Activated CD4-positive, alpha-beta T cell treated with anti-CD3 and anti-CD28 coated beads, Interleukin-2, amount 50 U/mL, for 1 hour (primary cell): ENCODE measurements around the gene CHGA.

Experiments
- DNase-seq: peaks from one replicate; pipeline ENCODE4 v3.0.0-alpha.2; 2020

The CHGA gene

DNA sequence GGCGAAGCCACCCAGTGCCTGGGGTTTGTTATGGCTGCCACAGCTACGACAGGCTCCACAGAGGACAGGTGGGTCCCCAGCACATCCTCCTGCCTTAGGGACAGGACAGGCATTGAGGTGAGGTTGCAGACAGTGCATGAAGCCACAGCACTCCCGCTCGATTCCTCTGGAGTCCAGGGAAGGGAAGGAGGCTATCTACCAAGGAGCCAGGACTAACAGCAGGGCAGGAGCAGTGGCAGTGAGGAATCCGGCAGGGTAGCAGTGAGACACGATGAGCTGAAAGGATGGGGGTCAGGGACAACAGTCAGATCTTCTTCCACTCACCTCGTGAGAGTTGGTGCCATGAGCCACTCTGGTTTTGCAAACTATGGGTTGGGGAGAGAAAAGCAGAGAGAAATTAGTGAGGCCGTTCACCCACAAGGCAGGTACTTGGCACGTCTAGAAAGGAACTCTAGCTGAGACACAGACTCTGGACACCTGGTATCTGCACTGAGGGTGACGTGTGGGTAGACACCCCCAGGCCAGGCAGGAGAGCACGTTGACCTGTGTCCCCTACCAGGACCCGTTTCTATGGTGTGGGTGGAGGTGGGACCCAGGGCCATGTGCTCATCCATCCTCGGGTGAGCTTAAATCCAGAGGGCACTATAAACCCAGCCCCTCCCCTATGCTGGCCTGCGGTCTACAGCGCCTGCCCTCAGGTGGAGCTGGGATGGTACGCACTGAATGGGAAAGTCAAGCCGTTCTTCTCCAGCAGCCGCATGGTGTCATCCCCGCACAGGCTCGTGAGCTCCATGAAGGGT is 39.3 kb downstream of the CHGA start:
- DNase-seq: no peak

DNA sequence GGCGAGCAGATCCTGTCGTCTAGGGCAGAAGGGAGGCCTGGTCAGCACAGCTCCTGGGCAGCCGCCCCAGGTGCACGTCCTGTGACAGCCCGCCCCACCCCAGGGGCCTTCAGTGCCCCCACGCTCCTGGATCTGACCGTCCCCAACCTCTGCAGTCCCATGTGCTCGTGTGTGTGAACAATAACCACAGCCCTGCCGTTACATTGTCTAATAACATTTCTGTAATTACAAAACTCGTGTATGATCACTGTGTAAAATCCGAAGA is 39.8 kb downstream of the CHGA start:
- DNase-seq: no peak

DNA sequence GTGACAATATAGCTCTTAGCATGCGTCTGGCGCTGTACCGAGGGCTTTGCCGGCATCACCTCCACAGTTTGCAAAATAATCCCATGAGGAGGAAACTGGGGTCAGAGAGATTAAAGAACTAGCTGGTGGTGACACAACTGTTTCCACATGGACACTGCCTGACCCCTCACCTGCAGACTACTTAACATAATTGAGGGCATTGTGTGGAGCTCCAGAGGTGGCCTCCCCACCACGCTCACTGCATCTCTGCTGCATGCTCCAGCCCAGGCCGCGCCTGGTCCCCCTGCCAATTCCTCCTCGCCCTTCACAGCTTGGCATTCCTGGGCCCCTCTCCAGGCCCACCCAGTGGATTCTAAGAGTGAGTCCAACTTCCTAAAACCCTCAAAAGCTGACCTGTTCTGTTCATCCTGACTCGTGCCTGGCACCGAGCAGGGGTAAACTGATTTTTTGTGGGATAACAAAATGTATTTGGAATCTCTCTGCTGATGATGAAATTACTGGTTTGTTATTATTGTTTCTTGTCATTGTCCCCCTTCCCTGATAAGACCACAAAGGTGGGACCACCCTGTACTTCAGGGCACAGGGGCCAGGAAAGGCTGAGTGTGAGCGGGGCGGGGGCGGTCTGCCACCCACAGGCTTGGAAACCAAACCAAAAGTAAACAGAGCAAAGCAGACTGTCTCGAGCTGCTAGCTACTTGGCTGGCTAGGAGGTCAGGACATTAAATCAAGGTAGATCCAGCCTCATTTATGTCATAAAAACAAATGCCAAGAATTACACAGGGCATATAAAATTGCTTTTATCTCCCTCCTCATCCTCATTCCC is 40.6 kb downstream of the CHGA start:
- DNase-seq: no peak

DNA sequence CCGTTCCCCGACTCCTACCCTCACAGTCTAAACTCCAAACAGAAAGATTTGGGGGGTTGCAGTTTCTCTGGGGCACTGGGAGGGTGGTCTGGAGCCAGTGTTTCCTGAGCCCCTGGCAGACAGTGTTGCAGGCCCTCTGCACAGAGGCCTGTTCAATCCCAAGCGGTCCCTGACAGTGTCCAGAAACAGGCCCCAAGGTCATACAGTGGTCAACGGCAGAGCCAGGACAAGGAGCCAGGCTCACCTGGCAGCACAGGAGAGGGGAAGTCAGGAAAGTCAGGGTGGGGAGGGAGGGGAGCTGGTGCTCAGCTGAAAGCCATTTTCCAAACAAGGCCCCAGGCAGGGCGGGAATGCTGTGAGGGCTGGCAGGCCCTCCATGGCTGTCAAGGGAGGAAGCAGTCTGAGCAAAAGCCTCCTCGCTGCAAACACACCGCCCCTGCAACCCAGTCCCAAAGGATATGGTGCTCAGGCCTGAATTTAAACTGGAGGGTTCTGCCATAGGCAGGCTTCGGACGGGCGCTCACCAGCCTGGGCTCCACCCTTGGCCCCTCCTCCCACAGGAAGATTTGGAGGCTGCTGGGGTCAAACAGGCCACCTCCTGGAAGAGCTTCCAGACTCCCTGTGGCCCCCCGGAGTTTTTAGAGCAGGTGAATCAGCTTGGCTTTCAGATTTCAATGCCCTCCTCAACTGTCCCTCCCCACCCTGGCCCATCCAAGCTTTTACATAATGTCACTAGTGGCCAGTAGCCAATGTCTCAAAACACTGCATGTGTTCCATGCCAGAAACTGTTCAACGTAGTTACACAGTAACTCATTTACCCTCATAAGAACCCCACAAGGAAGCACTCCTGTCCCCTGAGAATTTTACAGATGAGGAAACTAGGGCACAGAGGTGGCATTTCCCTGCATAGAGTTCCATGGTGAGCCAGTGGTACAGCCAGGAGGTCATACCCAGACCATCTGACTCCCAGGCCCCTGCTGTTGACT is 41.5 kb downstream of the CHGA start:
- DNase-seq: no peak

DNA sequence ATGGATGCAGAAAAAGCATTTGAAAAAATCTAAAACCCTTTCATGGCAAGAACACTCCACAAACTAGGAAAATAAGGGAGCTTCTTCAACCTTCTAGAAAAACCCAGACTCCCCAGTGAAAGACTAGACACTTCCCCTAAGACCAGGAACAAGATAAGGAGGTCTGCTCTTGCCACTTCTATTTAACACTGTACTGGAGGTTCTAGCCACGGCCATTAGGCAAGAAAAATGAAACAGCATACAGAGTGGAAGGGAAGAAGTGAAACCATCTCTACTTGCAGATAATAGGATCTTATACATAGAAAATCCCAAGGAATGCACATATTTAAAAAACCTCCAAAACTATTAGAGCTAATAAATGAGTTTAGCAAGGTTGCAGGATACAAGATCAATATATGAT is 42.3 kb downstream of the CHGA start:
- DNase-seq: no peak

DNA sequence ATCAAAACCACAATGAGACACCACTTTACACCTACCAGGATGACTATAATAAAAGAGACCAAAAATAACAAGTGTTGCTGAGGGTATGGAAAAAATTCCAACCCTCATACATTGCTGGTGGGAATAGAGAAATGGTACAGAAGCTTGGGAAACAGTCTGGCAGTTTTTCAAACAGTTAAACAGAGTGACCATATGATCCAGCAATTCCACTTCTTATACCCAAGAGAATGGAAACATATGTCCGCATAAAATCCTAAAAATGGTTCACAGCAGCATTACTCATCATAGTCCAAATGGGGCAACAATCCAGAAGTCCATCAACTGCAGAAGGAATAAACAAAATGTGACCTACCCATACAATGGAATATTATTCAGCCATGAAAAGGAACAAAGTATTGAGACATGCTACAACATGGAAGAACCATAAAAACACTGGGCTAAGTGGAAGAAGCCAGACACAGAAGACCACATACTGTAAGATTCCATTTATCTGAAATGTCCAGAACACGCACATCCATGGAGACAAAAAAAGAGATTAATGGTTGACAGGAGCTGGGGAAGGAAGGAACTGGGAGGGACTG is 44.5 kb downstream of the CHGA start:
- DNase-seq: no peak

DNA sequence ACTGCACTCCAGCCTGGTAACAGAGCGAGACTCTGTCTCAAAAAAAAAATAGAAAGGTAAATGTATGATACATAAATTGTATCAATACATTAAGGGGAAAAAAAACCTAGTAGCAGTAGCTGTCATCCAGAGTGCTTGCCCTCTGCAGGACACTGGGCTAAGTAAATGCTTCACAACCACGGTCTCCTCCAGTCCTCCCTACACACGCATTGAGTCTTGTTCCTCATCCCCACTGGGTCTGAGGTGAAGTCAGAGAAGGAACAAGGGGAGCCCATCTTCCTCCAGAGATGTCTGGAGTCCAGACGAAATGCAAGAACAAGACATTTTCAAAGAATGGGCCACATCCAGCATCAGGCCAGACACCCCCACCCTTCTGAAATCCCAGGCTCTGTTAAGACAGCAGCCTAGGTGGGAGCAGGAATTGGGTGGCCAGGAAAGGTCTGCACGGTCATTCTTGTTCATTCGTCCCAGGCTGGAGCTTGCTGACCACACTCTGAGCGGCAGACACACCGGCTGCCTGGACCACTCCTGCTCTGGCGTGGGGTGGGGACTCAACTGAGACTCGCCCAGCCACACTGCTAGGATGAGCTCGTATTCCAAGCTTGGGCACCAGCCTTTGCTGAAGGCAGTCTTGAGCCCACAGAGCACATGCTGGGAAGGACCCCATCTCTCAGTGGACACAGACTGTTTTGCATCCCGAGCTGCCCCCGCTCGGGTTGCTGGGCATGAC is 45.5 kb downstream of the CHGA start:
- DNase-seq: no peak

DNA sequence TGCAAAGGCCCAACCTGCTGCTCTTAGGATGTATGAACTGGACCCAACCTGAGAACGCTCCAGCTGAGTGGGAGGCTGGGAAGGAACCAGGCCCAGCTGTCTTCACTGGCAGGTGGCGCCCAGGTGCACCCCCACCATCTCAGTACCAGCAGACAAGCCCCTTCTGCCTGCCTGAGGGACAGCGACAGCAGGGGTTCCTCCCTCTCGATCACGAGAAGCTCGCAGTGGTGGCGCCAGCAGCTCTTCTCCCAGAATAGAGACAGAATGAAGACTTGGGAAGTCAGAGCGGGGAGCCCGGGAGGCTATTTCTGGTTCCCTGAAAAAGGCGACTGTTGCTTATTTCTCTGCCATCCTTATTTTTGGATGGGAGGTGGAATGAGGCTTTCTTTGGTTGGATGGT is 46.5 kb downstream of the CHGA start:
- DNase-seq: no peak

DNA sequence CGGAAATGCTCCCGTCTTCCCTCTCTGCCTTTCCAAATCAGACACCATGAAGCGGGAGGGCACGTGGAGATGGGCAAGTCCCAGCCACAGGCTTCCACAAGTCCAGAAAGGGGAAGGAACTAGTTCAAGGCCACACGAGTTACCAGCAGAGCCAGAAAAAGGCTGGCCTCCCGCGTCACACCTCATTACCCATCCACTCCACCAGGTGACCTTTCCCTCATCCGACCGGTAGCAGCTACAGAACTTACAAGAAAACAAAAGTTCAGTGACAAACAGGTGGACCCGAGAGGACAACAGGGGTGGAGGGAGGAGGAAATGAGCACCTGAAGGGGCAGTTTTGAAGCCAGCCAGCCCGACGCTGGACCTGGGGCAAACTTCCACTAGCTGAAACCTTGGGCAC is 46.9 kb downstream of the CHGA start:
- DNase-seq: no peak

DNA sequence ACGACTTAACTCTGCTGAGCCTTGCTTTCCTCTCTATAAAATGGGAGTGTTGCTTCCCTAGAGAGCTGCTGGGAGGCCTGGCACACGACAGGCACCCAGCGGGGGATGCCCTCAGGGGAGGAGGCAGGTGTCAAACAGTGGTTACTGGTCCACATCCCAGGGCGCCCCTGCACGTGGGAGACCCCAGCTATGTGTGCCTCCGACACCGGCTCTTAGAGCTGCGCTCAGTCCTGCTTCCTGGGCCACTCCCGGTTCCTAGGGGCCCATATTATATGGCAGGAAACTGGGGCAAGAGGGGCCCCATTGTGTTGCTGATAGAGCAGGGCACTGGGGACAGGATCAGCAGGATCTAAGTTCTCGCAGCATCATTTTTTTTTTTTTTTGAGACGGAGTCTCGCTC is 47.3 kb downstream of the CHGA start:
- DNase-seq: no peak

DNA sequence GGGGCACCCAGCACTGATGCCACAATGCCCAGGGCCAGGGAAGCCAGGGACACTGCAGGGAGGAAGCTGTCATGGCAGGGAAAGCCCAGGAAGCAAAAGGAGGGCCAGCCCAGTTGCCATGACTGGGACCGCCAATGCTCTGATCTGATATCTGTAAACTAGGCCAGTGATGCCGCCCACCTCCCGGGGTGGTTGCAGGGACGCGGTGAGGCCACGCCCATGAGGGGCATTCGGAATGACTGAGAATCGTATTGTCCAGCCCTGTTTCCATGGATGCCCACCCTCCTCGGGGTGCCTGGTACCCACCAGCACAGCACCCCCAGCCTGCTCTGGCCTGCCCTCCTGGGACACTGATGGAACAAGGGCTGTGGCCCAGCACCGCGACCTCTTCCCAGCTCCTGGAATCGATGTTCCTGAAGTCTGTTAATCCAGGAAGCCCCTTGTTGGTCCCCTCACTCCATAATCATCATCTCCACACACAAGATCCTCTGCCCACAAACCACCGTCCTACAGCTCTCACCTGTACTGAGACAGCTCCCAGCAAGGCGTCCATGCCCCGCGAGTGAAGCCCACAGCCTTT is 48.7 kb downstream of the CHGA start:
- DNase-seq: no peak

DNA sequence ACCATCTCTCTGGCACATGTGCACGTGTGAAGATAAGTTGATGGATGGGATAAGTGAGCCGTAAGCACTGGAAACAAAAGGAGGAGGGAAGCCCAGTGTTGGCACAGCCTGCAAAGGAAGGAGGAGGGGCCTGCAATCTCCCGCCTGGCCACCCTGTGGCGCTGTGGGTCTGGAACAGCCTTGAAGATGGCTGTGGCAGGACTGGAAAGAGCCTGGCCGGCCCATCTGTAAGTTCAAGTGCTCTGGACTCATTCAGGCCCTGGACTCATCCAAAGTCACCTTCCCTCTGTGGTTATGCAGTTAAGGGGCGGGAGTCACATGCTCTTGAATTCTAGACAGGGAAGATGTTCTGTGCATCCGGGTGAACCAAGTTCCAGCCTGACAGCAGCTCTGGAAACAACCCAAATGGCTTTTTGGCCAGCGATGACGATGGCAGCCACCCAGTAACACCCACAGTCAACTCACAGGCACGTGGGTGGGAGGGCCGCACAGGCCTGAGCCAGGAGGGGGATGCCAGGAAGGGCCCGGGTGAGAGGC is 50.4 kb downstream of the CHGA start:
- DNase-seq: no peak

DNA sequence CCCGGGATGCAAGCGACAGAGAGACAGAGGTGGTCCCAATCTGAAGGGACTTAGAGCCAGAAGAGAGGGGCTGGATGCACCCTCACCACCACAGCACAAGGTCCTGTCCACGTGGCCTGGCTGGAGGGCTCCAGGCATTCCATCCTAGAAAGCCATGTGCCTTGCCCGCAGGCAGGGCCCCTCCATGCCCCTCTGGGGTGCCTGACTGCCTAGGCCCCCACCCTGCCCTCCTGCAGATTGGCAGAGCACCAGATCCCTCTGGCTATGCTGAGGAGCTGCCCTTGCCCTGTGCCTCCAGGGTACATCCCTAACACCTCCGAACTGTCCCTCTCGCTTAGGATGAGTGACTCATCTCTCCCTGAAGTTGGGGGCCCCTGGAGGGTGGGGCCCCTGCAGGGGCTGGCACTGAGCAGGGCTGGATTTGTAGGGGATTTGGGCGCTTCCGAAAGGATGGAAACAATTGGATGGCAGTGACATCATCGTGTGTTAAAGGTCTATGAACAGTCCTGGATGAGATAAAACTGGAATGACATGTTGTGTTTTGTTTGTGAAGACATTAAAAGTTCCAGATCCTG is 50.9 kb downstream of the CHGA start:
- DNase-seq: no peak

DNA sequence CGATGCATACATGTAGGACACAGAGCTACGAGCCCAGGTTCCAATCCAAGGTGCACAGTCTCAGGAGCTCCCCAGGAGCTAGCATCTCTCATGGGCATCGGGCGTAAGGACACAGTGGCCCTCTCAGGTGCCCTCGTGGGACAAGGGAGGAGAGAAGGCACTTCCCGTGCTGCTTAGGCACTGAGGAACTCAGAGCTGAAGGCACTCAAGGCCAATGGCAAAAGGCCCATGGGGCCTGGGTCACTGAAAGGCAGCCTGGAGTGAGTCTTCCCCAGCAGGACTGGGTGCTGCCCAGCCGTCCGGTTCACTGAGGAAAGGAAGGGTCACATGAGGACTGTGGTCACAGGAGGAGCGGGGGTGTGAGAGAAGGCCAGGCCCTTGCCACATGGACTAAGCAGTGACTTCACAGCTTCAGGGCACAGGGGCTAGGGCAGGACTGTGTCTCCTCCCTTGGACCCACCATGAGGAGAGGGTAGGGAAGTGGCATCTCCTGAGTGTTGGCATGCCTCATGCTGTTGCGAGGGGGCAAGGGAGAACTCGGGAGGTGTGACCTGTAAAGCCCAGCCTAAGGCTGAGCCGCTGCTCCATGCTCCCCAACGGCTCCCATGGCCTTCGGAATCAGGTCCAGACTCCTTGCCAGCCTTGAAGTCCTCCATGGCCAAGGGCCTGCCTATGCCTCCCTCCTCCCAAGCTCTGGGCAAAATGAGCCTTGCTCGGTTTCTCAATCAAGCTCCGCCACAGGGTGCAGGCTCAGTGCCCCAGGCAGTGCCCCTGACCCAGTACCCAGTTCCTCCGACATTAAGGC is 51.8 kb downstream of the CHGA start:
- no peak for DNase-seq

DNA sequence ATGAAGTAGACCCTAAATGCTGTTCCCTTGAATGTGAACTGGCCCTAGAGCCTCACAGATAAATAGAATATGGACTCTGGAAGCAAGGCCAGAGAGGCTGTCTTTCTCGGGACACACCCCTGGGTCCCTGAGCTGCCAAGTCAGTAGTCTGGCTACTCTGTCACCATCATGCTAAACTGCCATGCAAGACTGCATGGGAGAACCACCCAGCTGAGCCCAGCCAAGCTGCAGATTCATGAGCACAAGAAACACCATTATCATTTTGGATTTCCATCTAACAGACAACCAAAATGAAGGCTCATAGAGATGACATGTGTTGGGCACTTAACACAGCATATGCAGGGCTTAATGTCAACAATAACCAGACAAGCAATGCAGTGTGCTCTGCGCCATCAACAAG is 53.3 kb downstream of the CHGA start:
- no peak for DNase-seq

DNA sequence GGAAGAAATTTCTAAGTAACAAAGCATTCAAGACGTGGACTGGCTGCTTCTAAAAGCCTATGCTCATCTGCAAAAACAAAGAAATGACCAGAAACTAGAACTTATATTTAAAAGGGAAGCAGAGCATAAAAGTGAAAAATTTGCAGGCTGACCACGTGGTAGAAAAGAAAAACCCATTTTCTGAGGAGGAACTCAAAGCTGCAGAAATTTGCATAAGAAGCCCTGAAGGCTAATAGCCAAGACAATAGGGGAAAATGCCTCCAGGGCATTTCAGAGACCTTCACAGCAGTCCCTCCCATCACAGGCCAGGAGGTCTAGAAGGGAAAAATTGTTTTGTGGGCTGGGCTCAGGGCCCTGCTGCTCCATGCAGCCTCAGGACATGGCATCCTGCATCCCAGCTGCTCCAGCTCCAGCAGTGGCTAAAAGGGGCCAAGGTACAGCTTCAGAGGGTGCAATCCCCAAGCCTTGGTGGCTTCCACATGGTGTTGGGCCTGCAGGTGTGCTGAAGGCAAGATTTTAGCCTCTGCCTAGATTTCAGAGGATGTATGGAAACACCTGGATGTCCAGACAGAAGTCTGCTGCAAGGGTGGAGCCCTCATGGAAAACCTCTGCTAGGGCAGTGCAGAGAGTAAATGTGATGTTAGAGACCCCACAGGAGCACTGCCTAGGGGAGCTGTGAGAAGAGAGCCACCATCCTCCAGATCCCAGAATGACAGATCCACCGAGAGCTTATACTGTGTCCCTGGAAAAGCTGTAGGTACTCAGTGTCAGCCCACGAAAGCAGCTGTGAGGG is 55.5 kb downstream of the CHGA start:
- DNase-seq: no peak

DNA sequence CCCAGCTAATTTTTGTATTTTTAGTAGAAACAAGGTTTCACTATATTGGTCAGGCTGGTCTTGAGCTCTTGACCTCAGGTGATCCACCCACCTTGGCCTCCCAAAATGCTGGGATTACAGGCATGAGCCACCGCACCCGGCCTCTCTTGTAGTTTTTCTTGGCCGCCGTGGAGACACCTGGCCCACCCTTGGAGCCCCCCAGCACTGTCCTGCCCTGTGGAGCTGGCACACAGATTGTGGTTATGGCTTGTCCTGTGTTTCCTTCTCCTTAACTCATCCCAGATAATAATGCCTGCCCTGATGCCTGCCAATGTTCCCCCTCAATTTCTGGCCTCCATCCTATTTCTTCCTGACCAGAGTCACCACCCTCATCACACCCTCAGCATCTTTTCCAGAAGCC is 57.9 kb downstream of the CHGA start:
- no peak for DNase-seq

DNA sequence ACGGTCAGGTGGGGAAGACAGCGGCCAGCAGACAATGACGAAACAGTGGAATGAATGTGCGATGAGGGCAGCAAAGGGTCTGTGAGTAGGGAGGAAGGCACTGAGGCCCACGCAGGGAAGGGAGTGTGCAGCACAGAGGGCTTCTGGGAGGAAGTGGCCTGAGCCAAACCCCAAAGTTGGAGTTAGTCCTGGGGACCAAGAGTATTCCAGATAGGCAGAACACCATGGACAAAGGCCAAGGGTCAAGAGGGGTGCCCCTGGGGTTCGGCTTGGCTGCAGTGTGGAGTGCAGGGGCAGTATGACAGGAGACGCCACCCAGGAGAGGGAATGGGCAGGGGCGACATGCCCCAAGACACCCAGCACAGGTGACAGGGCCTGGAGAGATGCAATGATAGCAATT is 58.8 kb downstream of the CHGA start:
- no peak for DNase-seq

DNA sequence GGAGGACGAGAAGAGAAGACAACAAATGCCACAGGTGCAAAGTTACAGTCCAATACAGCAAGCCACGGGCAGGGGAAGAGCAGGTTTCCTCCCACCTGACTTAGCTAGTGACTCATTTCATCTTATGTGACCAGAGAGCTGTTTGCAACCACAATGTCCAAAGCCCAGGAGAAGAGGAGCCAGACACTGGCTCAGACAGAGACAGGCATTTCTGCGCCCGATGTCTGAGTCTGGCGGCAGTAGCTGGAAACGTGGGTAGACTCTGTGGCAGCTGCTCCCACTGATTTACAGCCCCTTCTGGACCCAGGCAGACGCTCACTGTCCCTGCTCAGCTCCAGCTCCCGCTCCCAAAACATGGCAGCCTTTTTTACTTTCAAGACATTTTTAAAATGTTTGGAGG is 60.0 kb downstream of the CHGA start:
- DNase-seq: no peak
